ENCODE measurements around the gene SPEG. TPM values are rescaled to one million over a fixed set of nuclear protein-coding genes. Genes with fewer than 3 reads are reported as not detected.
A peak's percentile ranks its signal among the peaks of the same experiment; 100 is the strongest.

The SPEG gene
- total and polyA plus RNA-seq, 2 of the 8 experiments (the other 6 are each of a cell fraction or from before 2014, with no cell fraction given) = 19.9 to 32.0 TPM

- Histone ChIP-seq H4K20me1 (replicated peaks in 1 of 2; ENCODE audit: control insufficient read depth in 1 of 2, insufficient read depth in 2 of 2, low read length in 2 of 2) (no peaks in the 10 kb centered on the region), H3K27me3 (replicated peaks in 1 of 4; ENCODE audit: control insufficient read depth in 3 of 4, extremely low read depth in 1 of 4, insufficient read depth in 3 of 4, low read length in 3 of 4) (peaks cover 18 to 38% (median 31%) of the 10 kb centered on the region in 4 experiments), H3K36me3 (ENCODE audit: control insufficient read depth in 2 of 4, insufficient read depth in 4 of 4, low read length in 3 of 4) (no peaks in the 10 kb centered on the region; a peak in 1 of 8 replicates), H4K5ac (ENCODE audit: insufficient read length, low read depth, low read length) (no peak overlapping the region), H3K79me2 (ENCODE audit: control insufficient read depth in 1 of 2, insufficient read depth in 2 of 2, low read length in 2 of 2) (no peaks in the 10 kb centered on the region), H3K56ac (replicated peaks; ENCODE audit: insufficient read length, low read depth, low read length) (no peak overlapping the region), H2AK5ac (ENCODE audit: low read depth, low read length) (no peak overlapping the region), H3K18ac (ENCODE audit: extremely low read depth, low read length) (no peak overlapping the region), H2BK5ac (ENCODE audit: low read depth, low read length) (no peak overlapping the region), H3K4ac (replicated peaks; ENCODE audit: insufficient read length, low read depth, low read length) (no peak overlapping the region), H3K79me1 (ENCODE audit: low read depth, low read length) (no peaks in the 10 kb centered on the region), H2BK20ac (ENCODE audit: low read length) (no peak overlapping the region), H3K4me3 (ENCODE audit: extremely low read depth in 1 of 4, insufficient read depth in 2 of 4, low read depth in 3 of 4, low read length in 4 of 4) (no peak overlapping the region), H2BK15ac (ENCODE audit: low read length) (no peak overlapping the region), H3K4me2 (ENCODE audit: insufficient read depth in 1 of 2, low read depth in 2 of 2, low read length in 2 of 2) (no peak overlapping the region), H3K9ac (replicated peaks in 1 of 4; ENCODE audit: extremely low read depth in 1 of 4, low read depth in 3 of 4, low read length in 3 of 4) (no peak overlapping the region), H3K23ac (ENCODE audit: insufficient read length) (no peak overlapping the region), H2BK120ac (replicated peaks; ENCODE audit: low read depth, low read length) (no peak overlapping the region), H4K8ac (ENCODE audit: extremely low read depth, insufficient read depth, low read length) (no peak overlapping the region), H2AFZ (ENCODE audit: low read length) (no peak overlapping the region), H3K27ac (ENCODE audit: low read depth, low read length) (no peak overlapping the region), H3K9me3 (ENCODE audit: insufficient read depth in 2 of 2, low read depth in 1 of 2, low read length in 1 of 2) (no peaks in the 10 kb centered on the region), H3K4me1 (replicated peaks in 1 of 4; ENCODE audit: control insufficient read depth in 3 of 4, insufficient read depth in 4 of 4, low read length in 3 of 4) (peaks cover 6 to 40% (median 28%) of the 10 kb centered on the region in 4 experiments), H2BK12ac (ENCODE audit: low read depth, low read length) (no peak overlapping the region), H3K14ac (ENCODE audit: insufficient read length) (no peak overlapping the region), H3K23me2 (ENCODE audit: low read depth, low read length) (peaks cover 8% of the 10 kb centered on the region; the same call in 1 of the 2 replicates), H4K91ac (replicated peaks; ENCODE audit: insufficient read length, low read length) (peak overlapping the region; percentile 49)
- DNase-seq (ENCODE audit: low read depth in 1 of 2, low spot score in 2 of 2) = no peak
- ChIA-PET POLR2A (ENCODE audit: partially characterized antibody) (interaction anchor here (0.9 to 19.9 kb wide), 6 partner anchors 8 to 41 kb away, joined by 3 to 216 read pairs (median 4); partner anchors contain the start of gene ASIC4), CTCF (ENCODE audit: partially characterized antibody) (interaction anchor here (8.0 to 113.1 kb wide), 3 partner anchors 1 to 86 kb away, joined by 74 to 7248 read pairs (median 7248); partner anchors contain the start of genes ASIC4, CHPF, DES and GMPPA)
- FAIRE-seq = no peak
- TF ChIP-seq KDM1A (IDR thresholded peaks at IDR 0.05; ENCODE audit: borderline replicate concordance, low read length) (no peak), TCF12 (IDR thresholded peaks at IDR 0.05; ENCODE audit: low read depth, low read length) (no peak), EP300 (IDR thresholded peaks at IDR 0.05; ENCODE audit: borderline replicate concordance in 1 of 2, low read depth in 2 of 2, low read length in 2 of 2) (no peak), POLR2A (IDR thresholded peaks at IDR 0.05; ENCODE audit: control extremely low read depth in 1 of 2, low read depth in 2 of 2, low read length in 2 of 2) (no peak), PHF8 (conservative IDR thresholded peaks at IDR 0.05; ENCODE audit: low read depth, low read length) (no peak), NANOG (IDR thresholded peaks at IDR 0.05; ENCODE audit: insufficient read depth, low read depth, low read length, poor library complexity, severe bottlenecking) (no peak), KDM4A (IDR thresholded peaks at IDR 0.05; ENCODE audit: low read depth, low read length, severe bottlenecking) (no peak), CHD2 (IDR thresholded peaks at IDR 0.05; ENCODE audit: low read length) (no peak), CEBPB (IDR thresholded peaks at IDR 0.05; ENCODE audit: low read depth, low read length) (no peak), RNF2 (IDR thresholded peaks at IDR 0.05; ENCODE audit: borderline replicate concordance, low read depth, low read length, missing control alignments, poor library complexity, severe bottlenecking) (no peak), HDAC2 (IDR thresholded peaks at IDR 0.05; ENCODE audit: borderline replicate concordance in 1 of 2, low read depth in 2 of 2, low read length in 2 of 2) (no peak)
- 90% methylated on average over 14 of the region's 14 CpGs; no CpG with 5 or more reads in 1 of the 2 experiments for WGBS, 2 experiments (ENCODE audit: extremely low coverage in 1 of 2, insufficient coverage in 1 of 2, insufficient read length in 1 of 2, insufficient replicate concordance in 2 of 2, low coverage in 1 of 2, low lambda C conversion rate in 2 of 2, missing lambda C conversion rate in 1 of 2)
These were observed 54.2 kb downstream of the SPEG start for GRCh38 chr2:219488844-219489194.
